Astrocyte of the spinal cord (primary cell): Measurements from ENCODE around the gene PTPRC.

Source experiments
- DNase-seq: peaks from one replicate; pipeline ENCODE4 v3.0.0; 2011; ENCODE audit warnings: low read depth, low spot score
- H3K4me3 ChIP-seq: 2 replicates; pipeline ENCODE4 v1.5.1; 2011; ENCODE audit warnings: low read depth, mild to moderate bottlenecking, low read length, moderate library complexity
- CTCF ChIP-seq: IDR thresholded peaks from 2 replicates; pipeline ENCODE4 v1.5.1; 2012; ENCODE audit warnings: low read depth, mild to moderate bottlenecking, low read length, inconsistent platforms
- in situ Hi-C: cut with HindIII; loops from 2 replicates; pipeline ENCODE4 v1.10.0; 2017; ENCODE audit warnings: low sequenced_read_pairs

PTPRC gene, protein sequence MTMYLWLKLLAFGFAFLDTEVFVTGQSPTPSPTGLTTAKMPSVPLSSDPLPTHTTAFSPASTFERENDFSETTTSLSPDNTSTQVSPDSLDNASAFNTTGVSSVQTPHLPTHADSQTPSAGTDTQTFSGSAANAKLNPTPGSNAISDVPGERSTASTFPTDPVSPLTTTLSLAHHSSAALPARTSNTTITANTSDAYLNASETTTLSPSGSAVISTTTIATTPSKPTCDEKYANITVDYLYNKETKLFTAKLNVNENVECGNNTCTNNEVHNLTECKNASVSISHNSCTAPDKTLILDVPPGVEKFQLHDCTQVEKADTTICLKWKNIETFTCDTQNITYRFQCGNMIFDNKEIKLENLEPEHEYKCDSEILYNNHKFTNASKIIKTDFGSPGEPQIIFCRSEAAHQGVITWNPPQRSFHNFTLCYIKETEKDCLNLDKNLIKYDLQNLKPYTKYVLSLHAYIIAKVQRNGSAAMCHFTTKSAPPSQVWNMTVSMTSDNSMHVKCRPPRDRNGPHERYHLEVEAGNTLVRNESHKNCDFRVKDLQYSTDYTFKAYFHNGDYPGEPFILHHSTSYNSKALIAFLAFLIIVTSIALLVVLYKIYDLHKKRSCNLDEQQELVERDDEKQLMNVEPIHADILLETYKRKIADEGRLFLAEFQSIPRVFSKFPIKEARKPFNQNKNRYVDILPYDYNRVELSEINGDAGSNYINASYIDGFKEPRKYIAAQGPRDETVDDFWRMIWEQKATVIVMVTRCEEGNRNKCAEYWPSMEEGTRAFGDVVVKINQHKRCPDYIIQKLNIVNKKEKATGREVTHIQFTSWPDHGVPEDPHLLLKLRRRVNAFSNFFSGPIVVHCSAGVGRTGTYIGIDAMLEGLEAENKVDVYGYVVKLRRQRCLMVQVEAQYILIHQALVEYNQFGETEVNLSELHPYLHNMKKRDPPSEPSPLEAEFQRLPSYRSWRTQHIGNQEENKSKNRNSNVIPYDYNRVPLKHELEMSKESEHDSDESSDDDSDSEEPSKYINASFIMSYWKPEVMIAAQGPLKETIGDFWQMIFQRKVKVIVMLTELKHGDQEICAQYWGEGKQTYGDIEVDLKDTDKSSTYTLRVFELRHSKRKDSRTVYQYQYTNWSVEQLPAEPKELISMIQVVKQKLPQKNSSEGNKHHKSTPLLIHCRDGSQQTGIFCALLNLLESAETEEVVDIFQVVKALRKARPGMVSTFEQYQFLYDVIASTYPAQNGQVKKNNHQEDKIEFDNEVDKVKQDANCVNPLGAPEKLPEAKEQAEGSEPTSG (N-terminal part only)

DNA sequence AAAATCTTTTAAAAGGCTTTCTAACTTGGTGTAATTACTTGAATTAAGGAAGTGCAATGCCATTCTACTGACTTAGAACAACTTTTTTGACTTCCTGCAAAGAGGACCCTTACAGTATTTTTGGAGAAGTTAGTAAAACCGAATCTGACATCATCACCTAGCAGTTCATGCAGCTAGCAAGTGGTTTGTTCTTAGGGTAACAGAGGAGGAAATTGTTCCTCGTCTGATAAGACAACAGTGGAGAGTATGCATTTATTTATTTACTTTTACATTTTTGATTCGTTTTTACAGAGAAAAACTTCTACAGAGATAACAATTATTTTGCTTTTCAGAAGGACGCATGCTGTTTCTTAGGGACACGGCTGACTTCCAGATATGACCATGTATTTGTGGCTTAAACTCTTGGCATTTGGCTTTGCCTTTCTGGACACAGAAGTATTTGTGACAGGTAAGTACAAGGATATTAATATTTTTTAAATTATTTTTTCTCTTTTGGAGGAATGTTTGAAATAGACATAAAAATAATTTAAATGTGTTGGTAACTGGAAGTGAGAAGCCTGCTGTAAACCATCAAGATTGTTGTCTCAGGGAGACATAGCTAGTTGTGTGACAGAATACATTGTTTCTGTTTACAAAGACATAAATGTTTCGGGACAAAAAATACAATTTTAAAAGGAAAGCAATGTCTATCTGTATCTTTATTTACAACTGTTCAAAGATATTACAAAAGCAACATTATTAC is at the start of gene PTPRC:
TSS of gene PTPRC (plus strand) at position 147 of the 742 bp plus-strand sequence. CDS start at position 376, 229 bp downstream.
- H3K4me3 ChIP-seq, result no peak within 1 kb of the TSS
- no peak for DNase-seq
- TF ChIP-seq CTCF, result no peak
- in situ Hi-C loops, result no loop called here

- in situ Hi-C loops, result no loop called here
- DNase-seq, result no peak
- no peak for TF ChIP-seq CTCF
- no peak overlapping the region for H3K4me3 ChIP-seq
Observed at GRCh38 chr1:198590454-198590853, 48.4 kb upstream of the PTPRC start.

GRCh38 chr1:198595765-198596164 is 43.1 kb upstream of the PTPRC start:
- no peak for TF ChIP-seq CTCF
- H3K4me3 ChIP-seq, result no peak overlapping the region
- DNase-seq, result no peak
- in situ Hi-C loops, result no loop called here

- TF ChIP-seq CTCF, result no peak
- in situ Hi-C loops, result no loop called here
- no peak overlapping the region for H3K4me3 ChIP-seq
- no peak for DNase-seq
Observed at GRCh38 chr1:198597690-198598430, 41.0 kb upstream of the PTPRC start.

- TF ChIP-seq CTCF, result no peak
- in situ Hi-C loops, result no loop called here
- H3K4me3 ChIP-seq, result no peak overlapping the region
- no peak for DNase-seq
Observed at GRCh38 chr1:198598796-198599321, 40.0 kb upstream of the PTPRC start.
